ENCODE results near the gene ANKS1A.

DNA sequence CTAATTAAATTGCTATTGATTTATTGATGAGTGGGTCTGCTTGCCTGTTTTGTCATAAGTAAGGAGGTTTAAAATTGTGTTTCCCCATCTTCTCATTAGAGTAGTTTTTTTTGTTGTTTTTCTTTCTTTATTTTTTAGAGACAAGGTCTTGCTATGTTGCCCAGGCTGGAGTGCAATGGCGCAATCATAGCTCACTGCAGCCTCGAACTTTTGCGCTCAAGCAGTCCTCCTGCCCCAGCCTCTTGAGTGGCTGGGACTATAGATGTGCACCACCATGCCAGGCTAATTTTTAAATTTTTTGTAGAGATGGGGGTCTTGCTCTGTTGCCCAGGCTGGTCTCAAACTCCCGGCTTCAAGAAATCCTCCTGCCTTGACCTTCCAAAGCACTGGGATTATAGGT, 31.0 kb downstream of the ANKS1A start:
- TF ChIP-seq, protein P1, sequence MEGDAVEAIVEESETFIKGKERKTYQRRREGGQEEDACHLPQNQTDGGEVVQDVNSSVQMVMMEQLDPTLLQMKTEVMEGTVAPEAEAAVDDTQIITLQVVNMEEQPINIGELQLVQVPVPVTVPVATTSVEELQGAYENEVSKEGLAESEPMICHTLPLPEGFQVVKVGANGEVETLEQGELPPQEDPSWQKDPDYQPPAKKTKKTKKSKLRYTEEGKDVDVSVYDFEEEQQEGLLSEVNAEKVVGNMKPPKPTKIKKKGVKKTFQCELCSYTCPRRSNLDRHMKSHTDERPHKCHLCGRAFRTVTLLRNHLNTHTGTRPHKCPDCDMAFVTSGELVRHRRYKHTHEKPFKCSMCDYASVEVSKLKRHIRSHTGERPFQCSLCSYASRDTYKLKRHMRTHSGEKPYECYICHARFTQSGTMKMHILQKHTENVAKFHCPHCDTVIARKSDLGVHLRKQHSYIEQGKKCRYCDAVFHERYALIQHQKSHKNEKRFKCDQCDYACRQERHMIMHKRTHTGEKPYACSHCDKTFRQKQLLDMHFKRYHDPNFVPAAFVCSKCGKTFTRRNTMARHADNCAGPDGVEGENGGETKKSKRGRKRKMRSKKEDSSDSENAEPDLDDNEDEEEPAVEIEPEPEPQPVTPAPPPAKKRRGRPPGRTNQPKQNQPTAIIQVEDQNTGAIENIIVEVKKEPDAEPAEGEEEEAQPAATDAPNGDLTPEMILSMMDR (IDR thresholded peaks at IDR 0.05; ENCODE audit: low read length) = no peak
- no peak for TF ChIP-seq EZH2phosphoT487 (IDR thresholded peaks at IDR 0.05; ENCODE audit: low read length)
- no peak for TF ChIP-seq EZH2 (optimal IDR thresholded peaks at IDR 0.05; ENCODE audit: low read depth, low read length)

All from MM.1S (cell line).